Body of pancreas (tissue), 4 donors: ENCODE measurements around the gene ATG2A. TPM values are rescaled to one million over a fixed set of nuclear protein-coding genes. Genes with fewer than 3 reads are reported as not detected.

ENCODE experiments used
- ATAC-seq: fragments of 150-250 bp; one replicate; pipeline ENCODE4 v1.9.1; 2016
- DNase-seq, 4 donors: peaks; one replicate each; pipeline ENCODE4 v3.0.0-alpha.2; 2019
- H3K27ac ChIP-seq, 4 donors: fragments of 200-600 bp; sonication (generic); 1 replicate in 3 of 4; 2 replicates in 1 of 4; pipeline versions ENCODE4 v1.5.1 to v1.6.1; 2016 to 2019; ENCODE audit warnings: mild to moderate bottlenecking in 1 of 4, mixed read lengths in 1 of 4, moderate library complexity in 1 of 4
- H3K27me3 ChIP-seq, 2 donors: fragments of 200-600 bp; sonication (generic); one replicate each; pipeline ENCODE4 v1.6.0; 2016; ENCODE audit warnings: mild to moderate bottlenecking in 1 of 2
- H3K36me3 ChIP-seq, 2 donors: fragments of 200-600 bp; sonication (generic); replicated peaks in 1 of 2; 2 replicates each; pipeline ENCODE4 v1.5.1; 2016; ENCODE audit warnings: low read depth in 2 of 2; ENCODE audit not compliant: insufficient read depth in 1 of 2
- H3K4me1 ChIP-seq: fragments of 200-600 bp; sonication (generic); one replicate; pipeline ENCODE4 v1.6.0; 2016
- H3K4me3 ChIP-seq, 2 donors: fragments of 200-600 bp; sonication (generic); 1 replicate in 1 of 2; 2 replicates in 1 of 2; pipeline ENCODE4 v1.5.1; 2016 to 2019
- H3K9me3 ChIP-seq, 3 donors: fragments of 200-600 bp; sonication (generic); 1 replicate in 2 of 3; 2 replicates in 1 of 3; pipeline ENCODE4 v1.5.1; 2016
- CTCF ChIP-seq, 7 experiments: fragments of 450-650 bp in 4 of 7; fragments of 200-600 bp in 3 of 7; sonication (generic) in 3 of 7; IDR thresholded peaks; one replicate each; pipeline ENCODE4 v1.5.1; 2016 to 2019; ENCODE audit warnings: antibody characterized with exemption in 7 of 7
- POLR2A ChIP-seq, 3 donors: fragments of 450-650 bp; IDR thresholded peaks; one replicate each; pipeline ENCODE4 v1.6.1; 2016; ENCODE audit warnings: antibody characterized with exemption in 3 of 3, mild to moderate bottlenecking in 2 of 3
- WGBS, 2 donors: methylation state at CpG; one replicate each; pipeline ENCODE4 v1.1.5; 2017; 5-methylcytosine and 5-hydroxymethylcytosine counted together
- intact Hi-C: fragments of 100-400 bp; cut with DNase I; formaldehyde crosslinking; loops from one replicate; pipeline ENCODE4 v1.15.1; 2023
- total RNA-seq, 2 donors: library from RNA; depleted of rRNA; stranded (reverse); fragments of >200 nt; gene quantifications; one replicate each; pipeline ENCODE4 v1.1.0, GENCODE V29; 2016

Gene ATG2A
- total RNA-seq, 2 donors from 2014 or later, result 16.3 to 34.3 TPM

GRCh38 chr11:64902102-64902900, 14.7 kb downstream of the ATG2A start:
- Histone ChIP-seq H3K9me3 (no peaks in the 10 kb centered on the region), H3K27me3 (no peaks in the 10 kb centered on the region), H3K36me3 (peaks cover 3 to 44% of the 10 kb centered on the region in 2 donors), H3K27ac (no peak overlapping the region), H3K4me1 (no peaks in the 10 kb centered on the region), H3K4me3 (no peak overlapping the region)
- WGBS, 2 donors, result 88 to 89% methylated on average over 24 to 30 of the region's 30 CpGs
- no peak for ATAC-seq
- DNase-seq, result no peak
- intact Hi-C loops, result loop anchor here (10.0 kb wide), 1 partner anchor 102 kb away; no protein-coding TSS in a partner anchor
- TF ChIP-seq POLR2A (IDR thresholded peaks at IDR 0.05) (no peak), CTCF (IDR thresholded peaks at IDR 0.05) (no peak)

- DNase-seq (no peak), ATAC-seq (no peak)
- WGBS, 2 donors, result 91 to 92% methylated on average over 6 to 16 of the region's 17 CpGs
- H3K4me3 ChIP-seq, result no peak overlapping the region
- TF ChIP-seq POLR2A (IDR thresholded peaks at IDR 0.05), result no peak
- no peak for TF ChIP-seq CTCF (IDR thresholded peaks at IDR 0.05)
- peak overlapping the region in 2 of 4 donors; percentile 29 to 46 for H3K27ac ChIP-seq
- no peaks in the 10 kb centered on the region for H3K4me1 ChIP-seq
- H3K36me3 ChIP-seq, result peaks cover 3 to 32% of the 10 kb centered on the region in 2 donors
- intact Hi-C loops, result loop anchor here (10.0 kb wide), 1 partner anchor 104 kb away; no protein-coding TSS in a partner anchor
- no peaks in the 10 kb centered on the region for H3K9me3 ChIP-seq
- H3K27me3 ChIP-seq, result no peaks in the 10 kb centered on the region
Observed at GRCh38 chr11:64900774-64901173, 16.2 kb downstream of the ATG2A start.

- Histone ChIP-seq H3K4me1 (no peaks in the 10 kb centered on the region), H3K27me3 (no peaks in the 10 kb centered on the region), H3K27ac (peak overlapping the region in 2 of 4 donors; percentile 29 to 46), H3K4me3 (no peak overlapping the region), H3K9me3 (no peaks in the 10 kb centered on the region), H3K36me3 (peaks cover 3 to 28% of the 10 kb centered on the region in 2 donors)
- ATAC-seq (peak; percentile 57), DNase-seq (peak in 2 of 4 donors; percentile 32 to 55)
- TF ChIP-seq POLR2A (IDR thresholded peaks at IDR 0.05) (peak in 1 of 3 donors; percentile 9), CTCF (IDR thresholded peaks at IDR 0.05) (no peak)
- 81 to 90% methylated on average over 14 of the region's 14 CpGs for WGBS, 2 donors
- intact Hi-C loops, result loop anchor here (10.0 kb wide), 1 partner anchor 105 kb away; no protein-coding TSS in a partner anchor
Observed at GRCh38 chr11:64900263-64900678, 16.7 kb downstream of the ATG2A start.

GRCh38 chr11:64898541-64898940, 18.5 kb downstream of the ATG2A start:
- Histone ChIP-seq H3K4me3 (no peak overlapping the region), H3K36me3 (peaks cover 3 to 25% of the 10 kb centered on the region in 2 donors), H3K4me1 (peaks cover 11% of the 10 kb centered on the region), H3K27me3 (no peaks in the 10 kb centered on the region), H3K27ac (no peak overlapping the region), H3K9me3 (no peaks in the 10 kb centered on the region)
- TF ChIP-seq CTCF (IDR thresholded peaks at IDR 0.05) (no peak), POLR2A (IDR thresholded peaks at IDR 0.05) (no peak)
- intact Hi-C loops, result loop anchor here (5.0 kb wide), 1 partner anchor 51 kb away; no protein-coding TSS in a partner anchor
- DNase-seq (no peak), ATAC-seq (no peak)
- 90 to 92% methylated on average over 11 to 19 of the region's 19 CpGs for WGBS, 2 donors
